ENCODE measurements around the gene ATOH1. TPM values are rescaled to one million over a fixed set of nuclear protein-coding genes. Genes with fewer than 3 reads are reported as not detected.

The ATOH1 gene
- total RNA-seq, 1 donor: not detected

- no peaks in the 10 kb centered on the region for H3K79me2 ChIP-seq (ENCODE audit: insufficient read depth, low read length)
- H4K20me1 ChIP-seq (ENCODE audit: insufficient read depth, low read length): no peaks in the 10 kb centered on the region
- H3K4me2 ChIP-seq (ENCODE audit: insufficient read depth, low read length): no peak overlapping the region
- H2AFZ ChIP-seq (ENCODE audit: low read length): no peak overlapping the region
- no peak for DNase-seq (ENCODE audit: insufficient read length, low spot score, missing footprints)
- H3K27ac ChIP-seq (ENCODE audit: low read depth, low read length): no peak overlapping the region
- no peaks in the 10 kb centered on the region for H3K9me3 ChIP-seq (ENCODE audit: low read depth, low read length)
- no peak overlapping the region for H3K4me3 ChIP-seq (ENCODE audit: insufficient read depth, low read length)
- H3K36me3 ChIP-seq (ENCODE audit: insufficient read depth, low read length): no peaks in the 10 kb centered on the region
- TF ChIP-seq CTCF (IDR thresholded peaks at IDR 0.05; ENCODE audit: extremely low read depth, low read depth, low read length): no peak
- H3K4me1 ChIP-seq (ENCODE audit: insufficient read depth, low read length): no peaks in the 10 kb centered on the region
- no peaks in the 10 kb centered on the region for H3K27me3 ChIP-seq (ENCODE audit: insufficient read depth, low read length)
Observed at GRCh38 chr4:93814722-93815121, 13.8 kb upstream of the ATOH1 start.

GRCh38 chr4:93825551-93826216 is 2.9 kb upstream of the ATOH1 start:
- H4K20me1 ChIP-seq (ENCODE audit: insufficient read depth, low read length): no peaks in the 10 kb centered on the region
- H3K4me2 ChIP-seq (ENCODE audit: insufficient read depth, low read length): no peak overlapping the region
- no peak overlapping the region for H3K4me3 ChIP-seq (ENCODE audit: insufficient read depth, low read length)
- no peaks in the 10 kb centered on the region for H3K36me3 ChIP-seq (ENCODE audit: insufficient read depth, low read length)
- H3K27me3 ChIP-seq (ENCODE audit: insufficient read depth, low read length): peaks cover 35% of the 10 kb centered on the region
- no peaks in the 10 kb centered on the region for H3K9me3 ChIP-seq (ENCODE audit: low read depth, low read length)
- H3K4me1 ChIP-seq (ENCODE audit: insufficient read depth, low read length): no peaks in the 10 kb centered on the region
- no peak for DNase-seq (ENCODE audit: insufficient read length, low spot score, missing footprints)
- no peaks in the 10 kb centered on the region for H3K79me2 ChIP-seq (ENCODE audit: insufficient read depth, low read length)
- no peak overlapping the region for H2AFZ ChIP-seq (ENCODE audit: low read length)
- TF ChIP-seq CTCF (IDR thresholded peaks at IDR 0.05; ENCODE audit: extremely low read depth, low read depth, low read length): no peak
- H3K27ac ChIP-seq (ENCODE audit: low read depth, low read length): no peak overlapping the region

GRCh38 chr4:93827272-93827947 is 1.1 kb upstream of the ATOH1 start:
- Histone ChIP-seq H3K36me3 (ENCODE audit: insufficient read depth, low read length) (no peaks in the 10 kb centered on the region), H3K4me3 (ENCODE audit: insufficient read depth, low read length) (no peak overlapping the region), H3K4me2 (ENCODE audit: insufficient read depth, low read length) (no peak overlapping the region), H4K20me1 (ENCODE audit: insufficient read depth, low read length) (no peaks in the 10 kb centered on the region), H3K9me3 (ENCODE audit: low read depth, low read length) (no peaks in the 10 kb centered on the region), H3K27ac (ENCODE audit: low read depth, low read length) (no peak overlapping the region), H3K79me2 (ENCODE audit: insufficient read depth, low read length) (no peaks in the 10 kb centered on the region), H2AFZ (ENCODE audit: low read length) (no peak overlapping the region), H3K4me1 (ENCODE audit: insufficient read depth, low read length) (no peaks in the 10 kb centered on the region), H3K27me3 (ENCODE audit: insufficient read depth, low read length) (peaks cover 51% of the 10 kb centered on the region)
- TF ChIP-seq CTCF (IDR thresholded peaks at IDR 0.05; ENCODE audit: extremely low read depth, low read depth, low read length): no peak
- no peak for DNase-seq (ENCODE audit: insufficient read length, low spot score, missing footprints)

GRCh38 chr4:93828995-93829819 is 654 bp downstream of the ATOH1 start:
- Histone ChIP-seq H3K9me3 (ENCODE audit: low read depth, low read length) (no peaks in the 10 kb centered on the region), H3K79me2 (ENCODE audit: insufficient read depth, low read length) (no peaks in the 10 kb centered on the region), H3K4me3 (ENCODE audit: insufficient read depth, low read length) (no peak overlapping the region), H3K4me1 (ENCODE audit: insufficient read depth, low read length) (no peaks in the 10 kb centered on the region), H2AFZ (ENCODE audit: low read length) (no peak overlapping the region), H3K4me2 (ENCODE audit: insufficient read depth, low read length) (no peak overlapping the region), H4K20me1 (ENCODE audit: insufficient read depth, low read length) (no peaks in the 10 kb centered on the region), H3K27me3 (ENCODE audit: insufficient read depth, low read length) (peaks cover 62% of the 10 kb centered on the region), H3K36me3 (ENCODE audit: insufficient read depth, low read length) (no peaks in the 10 kb centered on the region), H3K27ac (ENCODE audit: low read depth, low read length) (no peak overlapping the region)
- no peak for DNase-seq (ENCODE audit: insufficient read length, low spot score, missing footprints)
- TF ChIP-seq CTCF (IDR thresholded peaks at IDR 0.05; ENCODE audit: extremely low read depth, low read depth, low read length): no peak

All from osteoblast (primary cell).